Measurements from ENCODE around the gene MBTPS2.
"Not testable (repeated sequence)": the region's sequence is repeated elsewhere in the genome, so short reads cannot be mapped to it uniquely, and the experiment has no call there.

The MBTPS2 gene

DNA sequence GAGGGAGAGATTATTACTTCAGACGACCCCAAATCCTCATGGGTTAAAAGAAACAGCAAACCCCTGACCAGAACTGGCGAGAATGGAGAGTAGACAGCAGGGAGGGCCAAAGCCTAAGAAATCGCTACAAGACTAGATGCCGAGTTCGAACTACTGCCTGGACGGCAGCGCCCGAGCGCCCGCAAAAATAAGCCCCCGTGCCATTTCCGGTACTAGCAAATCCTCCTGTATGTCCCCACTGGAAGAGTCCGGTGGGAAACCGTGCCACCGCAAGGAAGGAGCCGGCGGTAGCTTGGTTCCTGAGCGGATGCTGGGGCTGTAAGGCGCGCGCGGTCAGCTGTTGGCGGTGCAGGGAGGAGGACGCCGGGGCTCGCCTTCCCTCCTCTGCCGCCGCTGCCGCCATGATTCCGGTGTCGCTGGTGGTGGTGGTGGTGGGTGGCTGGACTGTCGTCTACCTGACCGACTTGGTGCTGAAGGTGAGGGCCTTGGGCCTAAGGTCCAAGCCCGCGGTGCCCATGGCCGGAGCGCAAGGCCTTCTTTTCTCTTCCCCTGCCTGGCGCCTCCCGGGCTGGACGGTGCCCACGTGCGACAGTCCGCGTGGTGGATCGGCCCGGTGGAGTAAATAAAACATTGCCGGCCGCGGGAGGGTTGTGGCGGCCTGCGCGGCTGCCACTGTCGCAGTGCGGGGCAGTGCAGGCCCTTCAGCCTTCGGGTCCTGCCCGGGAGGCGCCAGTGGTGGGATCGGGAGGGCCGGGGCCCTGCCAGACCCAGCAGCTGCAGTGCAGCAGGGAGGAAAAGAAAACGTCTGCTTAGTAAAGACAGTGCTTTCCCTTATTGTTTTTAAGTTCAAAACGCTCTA, at the start of gene MBTPS2:
Gene MBTPS2 (plus strand): TSS at position 284 of the 859 bp plus-strand sequence. CDS start 118 bp downstream, at position 402.
- peak; percentile 84 for DNase-seq (ENCODE audit: low spot score)

DNA sequence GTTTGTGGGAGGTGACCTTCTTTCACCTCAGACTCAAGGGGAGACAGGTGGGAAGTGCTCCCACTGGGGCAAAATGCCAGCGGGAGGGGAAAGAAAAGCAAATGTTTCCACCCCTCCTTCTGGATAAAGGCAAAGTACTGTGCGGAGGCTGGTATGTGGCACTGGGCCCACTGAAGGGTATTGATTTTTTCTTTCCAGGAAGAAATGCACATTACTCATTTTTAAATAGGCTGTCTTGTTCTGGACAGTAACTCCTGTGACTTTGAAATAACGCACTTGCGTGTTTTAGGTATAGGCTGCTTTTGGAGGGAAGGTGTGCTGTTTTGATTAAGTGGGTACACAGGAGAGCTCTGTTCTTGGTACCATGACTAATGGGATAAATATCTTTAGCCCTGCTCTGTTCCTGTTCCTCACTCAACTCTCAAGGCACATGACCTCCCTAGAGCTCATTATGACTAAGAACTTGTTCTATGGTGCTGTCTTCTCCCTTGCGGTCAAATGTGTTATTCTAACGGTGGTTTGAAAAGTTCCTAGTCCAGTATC, 40.7 kb upstream of the MBTPS2 start:
- DNase-seq (ENCODE audit: low spot score), result no peak

DNA sequence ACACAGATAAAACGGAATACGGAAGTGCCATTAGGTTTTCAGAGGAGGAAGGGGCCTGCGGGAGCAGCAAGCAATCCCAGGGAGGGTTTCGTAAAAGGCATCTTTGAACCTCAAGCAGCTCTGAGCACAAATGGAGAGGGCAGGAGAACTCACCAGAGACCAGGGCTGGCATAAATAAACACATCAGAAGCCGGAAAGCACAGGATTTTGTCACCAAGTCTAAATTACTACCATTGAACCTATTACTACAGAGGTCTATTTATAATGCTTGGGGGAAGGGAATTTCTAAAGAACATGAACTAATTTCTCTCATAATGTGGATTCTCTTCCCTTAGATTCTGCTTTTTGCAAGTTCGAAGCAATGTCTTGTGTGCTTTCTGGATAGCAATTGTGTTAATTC, 39.6 kb upstream of the MBTPS2 start:
- DNase-seq (ENCODE audit: low spot score), result no peak

DNA sequence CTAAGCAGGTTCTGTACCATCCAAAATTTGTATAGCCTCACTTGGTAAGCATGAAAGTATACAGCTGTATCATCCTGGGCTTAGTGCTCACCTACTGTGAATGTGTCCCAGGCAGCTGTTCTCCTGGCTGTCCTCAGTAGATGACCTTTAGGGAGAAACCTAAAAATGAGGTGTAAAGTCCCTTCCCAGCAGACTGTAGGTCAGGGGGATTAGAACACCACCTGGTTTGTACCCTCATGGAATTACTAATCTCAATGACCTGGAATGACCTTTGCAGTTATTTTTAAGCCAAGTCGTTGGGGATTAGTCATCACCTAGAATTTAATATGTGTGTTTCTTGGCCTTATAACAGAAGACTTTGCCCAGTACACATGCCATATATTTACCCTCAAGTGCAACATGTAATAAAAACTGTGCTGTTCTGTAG, 39.1 kb upstream of the MBTPS2 start:
- DNase-seq (ENCODE audit: low spot score), result no peak

DNA sequence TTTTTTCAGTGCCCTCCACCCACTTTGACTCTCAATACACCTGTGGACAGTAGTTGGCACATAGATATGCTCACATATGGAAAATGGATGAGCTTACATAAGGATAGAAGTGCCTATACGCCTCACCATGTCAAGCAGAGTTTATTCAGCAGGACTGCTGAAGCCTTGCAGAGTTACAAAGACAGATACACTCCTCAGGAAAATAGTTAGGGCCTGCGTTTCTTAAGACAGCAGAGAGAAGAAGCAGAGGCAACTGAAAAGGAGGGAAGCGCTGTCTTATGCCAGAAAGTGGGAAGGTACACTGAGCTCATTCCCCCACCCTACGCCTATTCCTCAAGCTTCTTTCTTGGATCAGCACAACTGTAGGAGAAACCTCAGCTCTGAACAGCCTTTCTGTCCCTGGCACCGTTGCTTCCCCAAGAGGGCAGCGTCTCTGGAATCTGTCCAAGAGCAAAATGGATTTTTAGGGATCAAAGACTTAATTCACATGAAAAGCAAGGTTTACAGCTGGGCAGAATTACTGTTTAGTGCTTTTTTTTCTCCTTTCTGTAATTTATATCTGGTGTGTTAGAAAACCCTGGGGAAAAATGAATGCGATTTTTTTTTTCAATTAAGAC, 37.3 kb upstream of the MBTPS2 start:
- no peak for DNase-seq (ENCODE audit: low spot score)

DNA sequence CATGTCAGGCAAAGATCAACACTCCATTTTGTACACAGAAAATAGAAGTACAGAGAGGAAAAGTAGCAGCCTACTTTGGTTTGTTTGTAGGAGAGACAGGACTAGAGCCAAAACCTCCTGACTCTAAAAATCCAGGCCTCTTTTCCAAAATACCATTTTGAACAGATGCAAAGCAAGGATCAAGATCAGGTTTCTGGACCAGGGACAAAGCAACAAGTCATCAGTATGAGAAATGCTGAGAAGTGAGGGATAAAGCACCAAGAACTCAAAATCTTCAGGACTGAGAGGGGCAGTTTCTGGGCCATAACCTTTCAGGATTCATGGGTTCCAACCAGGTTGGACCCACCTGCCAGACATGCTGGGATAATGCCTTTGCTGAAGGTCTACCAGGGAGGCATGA, 36.6 kb upstream of the MBTPS2 start:
- no peak for DNase-seq (ENCODE audit: low spot score)

DNA sequence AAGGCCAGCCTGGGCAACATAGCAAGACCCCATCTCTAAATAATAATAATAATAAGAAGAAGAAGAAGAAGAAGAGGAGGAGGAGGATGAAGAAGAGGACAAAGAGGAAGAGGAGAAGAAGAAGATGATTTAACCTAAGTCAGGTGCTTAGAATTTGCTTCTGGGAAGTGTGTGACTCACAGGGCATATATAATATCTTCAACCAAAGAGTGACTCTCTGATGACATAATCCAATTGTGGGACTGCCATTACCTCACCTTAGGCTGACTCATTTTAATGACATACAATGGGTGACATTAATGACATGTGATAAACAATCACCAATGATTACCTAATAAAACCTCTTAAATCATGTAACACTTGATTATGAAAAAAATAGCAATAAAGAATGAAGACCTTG, 32.7 kb upstream of the MBTPS2 start:
- no peak for DNase-seq (ENCODE audit: low spot score)

DNA sequence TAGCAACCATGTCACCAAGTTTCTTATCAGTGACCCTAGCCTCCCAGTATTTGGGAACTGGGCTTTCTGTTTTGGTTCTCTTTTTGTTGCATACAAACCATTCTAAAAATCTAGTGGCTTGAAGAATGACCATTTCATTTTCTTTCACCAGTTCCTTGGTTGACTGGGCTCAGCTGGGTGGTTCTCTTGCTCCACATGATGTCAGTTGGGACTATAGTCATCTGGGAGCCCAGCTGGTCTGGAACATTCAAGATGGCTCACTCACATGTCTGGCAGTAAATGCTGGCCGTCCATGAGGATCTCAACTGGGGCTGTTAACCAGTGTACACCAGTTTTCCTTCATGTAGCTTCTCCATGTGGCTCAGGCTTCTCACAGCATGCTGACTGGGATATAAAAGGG, 27.6 kb upstream of the MBTPS2 start:
- DNase-seq (ENCODE audit: low spot score), result no peak

DNA sequence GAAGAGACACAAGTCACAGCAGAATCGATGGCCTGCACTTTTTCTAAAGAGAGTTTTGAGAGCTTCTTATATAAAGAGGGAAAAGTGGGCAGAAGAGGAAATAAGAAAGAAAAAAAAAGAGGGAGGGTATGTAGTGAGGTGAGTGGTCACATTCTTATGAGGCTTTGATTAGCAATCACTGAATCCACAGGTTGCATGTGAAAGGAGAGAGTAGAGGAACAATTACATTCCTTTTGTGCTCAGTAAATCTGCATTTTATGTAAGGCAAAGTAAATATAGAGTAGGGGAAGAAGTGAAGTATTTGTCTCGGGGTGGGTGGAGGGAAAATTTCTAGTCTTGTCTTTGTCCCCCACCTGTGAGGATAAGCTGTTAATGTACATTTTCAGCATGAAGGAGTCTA, 26.8 kb upstream of the MBTPS2 start:
- DNase-seq (ENCODE audit: low spot score), result no peak

DNA sequence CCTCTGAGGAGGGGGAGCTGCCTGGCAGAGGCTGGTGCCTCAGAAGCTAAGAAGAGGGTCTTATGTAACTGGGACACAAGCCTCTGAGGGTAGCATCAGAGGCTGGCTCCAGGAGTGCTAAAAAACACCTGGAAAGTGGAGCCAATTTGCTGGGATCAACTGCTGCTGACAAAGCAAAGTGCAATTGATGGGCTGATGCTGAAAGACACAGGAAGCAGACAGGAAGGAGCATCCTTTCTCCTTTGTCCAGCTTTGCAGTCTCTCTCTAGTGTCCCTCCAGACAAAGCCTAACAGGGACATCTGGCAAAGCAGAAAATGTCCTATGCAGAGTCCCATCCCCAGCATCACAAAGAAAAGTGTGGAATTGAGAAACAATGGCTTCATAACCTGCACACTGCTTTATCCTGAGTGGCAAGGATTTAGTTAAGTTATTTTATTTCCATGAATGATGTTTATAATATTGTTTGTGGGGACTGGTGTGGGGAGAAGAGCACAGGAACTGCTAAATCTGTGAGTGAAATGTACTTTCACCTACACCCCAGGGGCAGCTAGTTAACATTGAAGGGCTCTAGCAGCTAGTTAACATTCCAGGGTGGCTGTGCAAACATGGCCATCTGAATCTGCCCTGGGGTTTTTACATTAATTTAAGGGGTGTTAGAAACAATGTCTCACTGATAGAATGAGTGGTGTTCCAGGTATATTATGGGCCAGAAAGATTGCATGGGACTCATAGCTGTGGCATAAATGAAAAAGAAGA, 25.6 kb upstream of the MBTPS2 start:
- no peak for DNase-seq (ENCODE audit: low spot score)

DNA sequence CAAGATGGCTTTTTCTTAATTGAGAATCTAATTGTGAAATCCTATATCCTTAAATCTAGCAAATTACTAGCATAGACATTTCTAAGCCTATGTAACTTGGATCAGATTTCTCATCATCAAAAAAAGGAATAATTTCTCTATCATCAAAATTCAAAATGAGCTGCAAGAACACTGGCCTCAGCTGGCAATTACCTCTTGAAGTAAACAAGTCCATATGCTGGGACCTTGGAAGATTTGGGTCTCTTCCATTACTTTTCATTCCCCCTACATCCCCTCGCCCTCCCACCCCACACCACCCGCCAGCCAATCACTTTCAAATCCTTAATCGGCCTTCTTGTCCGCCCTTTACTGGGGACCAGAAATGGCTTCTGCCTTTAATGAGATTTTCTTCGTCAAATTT, 23.3 kb upstream of the MBTPS2 start:
- peak; percentile 17 for DNase-seq (ENCODE audit: low spot score)

DNA sequence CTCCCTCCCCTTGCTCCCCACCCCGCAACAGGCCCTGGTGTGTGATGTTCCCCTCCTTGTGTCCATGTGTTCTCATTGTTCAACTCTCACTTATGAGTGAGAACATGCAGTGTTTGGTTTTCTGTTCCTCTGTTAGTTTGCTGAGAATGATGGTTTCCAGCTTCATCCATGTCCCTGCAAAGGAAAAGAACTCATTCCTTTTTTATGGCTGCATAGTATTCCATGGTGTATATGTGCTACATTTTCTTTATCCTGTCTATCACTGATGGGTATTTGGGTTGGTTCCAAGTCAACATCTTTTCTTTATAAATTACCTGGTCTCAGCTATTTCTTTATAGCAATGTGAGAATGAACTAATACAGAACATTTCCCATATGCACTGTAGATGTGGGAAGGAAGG, 19.2 kb upstream of the MBTPS2 start:
- not testable (repeated sequence) for DNase-seq (ENCODE audit: low spot score)

DNA sequence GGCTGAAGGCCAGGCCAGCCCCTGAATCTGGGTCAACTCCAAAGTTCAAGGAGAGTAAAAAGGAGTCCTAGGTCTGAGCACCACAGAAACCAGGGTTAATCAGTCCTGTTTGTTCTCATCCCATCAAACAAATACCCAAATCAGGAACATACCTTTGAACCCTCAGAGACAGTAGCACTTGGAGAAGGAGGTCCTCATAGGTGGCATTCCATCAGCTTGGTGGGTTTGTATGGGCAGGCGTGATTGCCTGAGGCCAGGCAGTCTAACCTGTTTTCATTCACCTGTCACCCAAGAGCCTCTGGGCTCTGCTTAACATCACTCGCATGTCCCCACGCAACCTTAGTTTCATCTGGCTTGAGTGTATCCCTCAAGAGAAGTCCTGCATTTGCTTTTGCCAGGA, 17.5 kb upstream of the MBTPS2 start:
- DNase-seq (ENCODE audit: low spot score), result no peak

DNA sequence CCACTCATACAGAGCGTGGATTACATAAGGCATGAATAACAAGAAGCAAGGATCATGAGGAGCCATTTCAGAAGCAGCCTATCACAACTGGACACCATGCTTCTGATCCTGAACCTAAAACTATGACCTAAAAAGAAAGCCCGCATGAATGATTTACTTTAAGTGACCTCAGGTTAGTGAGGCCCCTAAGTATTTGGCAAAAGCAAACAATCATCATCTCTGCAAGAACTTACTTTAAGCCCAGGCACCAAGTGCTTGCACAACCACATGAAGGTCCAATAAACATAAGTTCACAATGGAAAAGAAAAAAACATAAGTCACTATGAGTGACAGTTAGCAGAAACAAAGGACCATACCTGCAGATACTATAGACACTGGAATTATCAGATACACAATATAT, 7.9 kb upstream of the MBTPS2 start:
- no peak for DNase-seq (ENCODE audit: low spot score)

DNA sequence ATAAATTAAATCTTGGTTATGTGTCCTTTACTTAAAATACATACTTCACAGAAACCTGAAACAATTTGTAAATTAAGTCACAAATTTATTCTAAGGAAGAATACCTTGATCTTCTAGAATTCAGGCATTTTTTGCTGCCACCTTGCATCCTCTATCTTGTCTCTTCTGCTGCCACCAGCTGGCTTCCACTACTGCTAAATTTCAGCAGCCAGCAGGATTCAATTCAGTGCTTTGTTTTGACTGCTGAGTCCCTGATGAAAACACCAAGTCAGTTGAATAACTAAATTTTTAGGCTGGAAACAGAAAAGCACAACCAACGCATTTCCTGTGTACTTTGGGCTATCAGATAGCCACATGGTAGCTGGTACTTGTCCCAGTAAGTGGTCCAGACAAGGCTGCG, 2.4 kb upstream of the MBTPS2 start:
- peak; percentile 59 for DNase-seq (ENCODE audit: low spot score)

DNA sequence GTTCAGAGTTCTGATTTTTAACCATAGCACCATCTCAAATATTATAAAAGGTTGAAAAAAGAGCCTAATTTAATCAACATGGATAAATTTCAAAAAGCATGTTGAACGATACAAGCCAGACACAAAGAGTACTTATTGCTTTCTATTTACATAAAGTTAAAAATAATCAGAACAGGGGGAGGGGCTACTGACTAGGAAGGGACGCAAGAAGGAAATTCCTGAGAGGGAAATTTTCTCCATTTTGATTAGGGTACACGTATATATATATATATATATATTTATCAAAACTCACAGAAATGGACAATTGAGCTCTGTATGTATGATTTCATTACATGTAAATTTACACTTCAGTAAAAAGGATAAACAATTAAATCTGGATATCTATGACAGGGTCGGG, 482 bp upstream of the MBTPS2 start:
- DNase-seq (ENCODE audit: low spot score), result no peak

DNA sequence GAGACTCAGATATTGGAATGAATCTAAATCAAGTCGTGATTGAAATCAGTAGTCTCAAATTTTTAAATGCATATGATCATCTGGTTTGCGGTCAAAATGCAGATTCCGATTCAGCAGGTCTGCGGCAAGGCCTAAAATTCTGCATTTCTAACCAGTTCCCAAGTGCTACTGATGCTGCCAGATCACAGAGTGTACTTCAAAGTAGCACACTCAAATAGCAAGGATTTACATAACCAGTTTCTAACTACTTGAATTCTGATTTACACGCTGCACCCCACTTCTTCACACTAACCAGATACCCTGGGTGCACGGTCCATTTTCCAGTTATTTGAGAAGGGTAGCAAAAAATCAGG, 752 bp downstream of the MBTPS2 start:
- peak; percentile 22 for DNase-seq (ENCODE audit: low spot score)

DNA sequence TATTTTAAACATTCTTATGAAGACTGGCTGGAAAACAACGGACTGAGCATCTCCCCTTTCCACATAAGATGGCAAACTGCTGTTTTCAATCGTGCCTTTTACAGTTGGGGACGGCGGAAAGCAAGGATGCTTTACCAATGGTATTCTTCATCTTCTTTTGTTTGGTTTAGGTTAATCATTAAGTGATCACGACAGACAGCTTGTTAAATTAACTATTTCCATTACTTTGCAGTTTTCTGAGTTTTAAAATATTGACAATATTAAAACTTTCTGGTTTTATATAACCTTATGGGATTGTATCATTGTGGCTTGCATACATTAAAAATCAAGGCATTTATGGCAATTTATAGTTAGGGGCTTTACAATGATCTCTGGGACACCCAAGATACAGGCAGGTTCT, 3.8 kb downstream of the MBTPS2 start:
- DNase-seq (ENCODE audit: low spot score), result no peak

DNA sequence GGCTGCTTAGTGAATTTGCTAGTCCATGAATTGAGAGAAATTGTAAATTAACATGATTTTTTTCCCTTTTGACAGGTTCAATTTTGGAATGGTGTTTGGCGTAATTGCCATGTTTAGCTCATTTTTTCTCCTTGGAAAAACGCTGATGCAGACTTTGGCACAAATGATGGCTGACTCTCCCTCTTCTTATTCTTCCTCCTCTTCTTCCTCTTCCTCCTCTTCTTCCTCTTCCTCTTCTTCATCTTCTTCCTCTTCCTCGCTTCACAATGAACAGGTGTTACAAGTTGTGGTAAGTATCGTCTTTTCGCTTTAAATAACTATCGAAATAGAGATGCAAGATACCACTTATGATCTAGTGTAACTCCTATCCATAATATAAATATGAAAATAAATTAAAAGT, 5.7 kb downstream of the MBTPS2 start:
- DNase-seq (ENCODE audit: low spot score), result no peak

DNA sequence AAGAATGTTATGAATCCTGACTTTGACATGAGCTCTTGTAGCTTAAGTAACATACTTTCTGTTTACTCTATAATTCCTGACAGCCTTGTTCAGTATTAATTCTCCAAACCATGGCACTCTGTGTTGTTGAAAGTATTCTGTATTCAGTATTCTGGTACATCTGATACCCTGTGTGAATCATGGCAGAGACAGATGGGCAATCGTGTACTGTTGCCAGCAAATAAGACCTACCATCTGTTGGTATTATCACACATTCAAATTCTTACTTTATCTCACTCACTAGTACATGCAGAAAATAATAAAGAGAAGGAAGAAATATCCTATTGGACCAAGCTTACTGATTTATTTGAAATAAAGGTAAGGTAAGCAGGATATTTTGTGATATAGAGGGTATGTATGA, 7.9 kb downstream of the MBTPS2 start:
- DNase-seq (ENCODE audit: low spot score), result peak; percentile 90

DNA sequence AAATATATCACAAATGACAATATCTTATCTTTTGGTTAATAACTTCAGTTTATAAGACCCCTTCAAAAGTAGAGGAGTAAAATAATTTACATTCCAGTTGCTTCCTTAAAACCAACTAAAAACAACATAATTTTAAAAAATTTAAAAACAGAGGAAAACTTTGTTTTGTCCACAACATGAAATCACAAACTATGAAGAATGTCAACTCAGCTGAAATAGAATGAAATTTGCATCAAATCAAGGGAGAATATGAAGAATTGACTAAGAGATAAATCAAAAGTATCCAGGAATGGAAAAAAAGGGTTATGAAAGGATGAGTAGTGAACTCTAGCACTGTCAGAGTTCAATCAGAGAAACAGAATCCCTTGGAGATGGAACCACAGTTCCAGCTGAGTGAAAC, 14.2 kb downstream of the MBTPS2 start:
- DNase-seq (ENCODE audit: low spot score), result no peak

DNA sequence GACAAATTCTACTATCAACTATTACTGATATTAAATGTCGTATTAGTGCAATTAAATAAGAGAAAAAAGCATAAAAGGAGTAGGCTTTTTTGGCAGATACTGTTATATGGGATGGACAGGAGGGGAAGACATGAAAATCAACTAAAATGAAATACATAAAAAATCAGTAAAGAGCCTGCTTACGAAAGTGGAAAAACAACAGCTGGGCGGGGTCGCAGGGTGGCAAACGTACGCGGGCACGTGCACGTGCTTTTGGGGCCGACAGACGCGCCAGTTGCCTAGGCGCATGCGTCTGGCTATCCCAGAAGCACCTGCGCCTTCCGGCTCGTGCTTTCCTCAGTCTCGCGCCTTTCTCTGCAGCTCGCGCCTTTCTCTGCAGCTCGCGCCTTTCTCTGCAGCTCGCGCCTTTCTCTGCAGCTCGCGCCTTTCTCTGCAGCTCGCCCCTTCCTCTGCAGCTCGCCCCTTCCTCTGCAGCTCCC, 16.6 kb downstream of the MBTPS2 start, which contains the start of gene YY2:
Gene YY2 (plus strand): TSS at position 51 of the 479 bp plus-strand sequence. CDS start 498 bp downstream, outside the sequence.
- DNase-seq (ENCODE audit: low spot score), result no peak
